ENCODE results near the gene MACO1. TPM values are rescaled to one million over a fixed set of nuclear protein-coding genes. Genes with fewer than 3 reads are reported as not detected.

MACO1 gene
- total RNA-seq, 4 donors from 2014 or later = 16.2 to 23.2 (median 19.5) TPM

DNA sequence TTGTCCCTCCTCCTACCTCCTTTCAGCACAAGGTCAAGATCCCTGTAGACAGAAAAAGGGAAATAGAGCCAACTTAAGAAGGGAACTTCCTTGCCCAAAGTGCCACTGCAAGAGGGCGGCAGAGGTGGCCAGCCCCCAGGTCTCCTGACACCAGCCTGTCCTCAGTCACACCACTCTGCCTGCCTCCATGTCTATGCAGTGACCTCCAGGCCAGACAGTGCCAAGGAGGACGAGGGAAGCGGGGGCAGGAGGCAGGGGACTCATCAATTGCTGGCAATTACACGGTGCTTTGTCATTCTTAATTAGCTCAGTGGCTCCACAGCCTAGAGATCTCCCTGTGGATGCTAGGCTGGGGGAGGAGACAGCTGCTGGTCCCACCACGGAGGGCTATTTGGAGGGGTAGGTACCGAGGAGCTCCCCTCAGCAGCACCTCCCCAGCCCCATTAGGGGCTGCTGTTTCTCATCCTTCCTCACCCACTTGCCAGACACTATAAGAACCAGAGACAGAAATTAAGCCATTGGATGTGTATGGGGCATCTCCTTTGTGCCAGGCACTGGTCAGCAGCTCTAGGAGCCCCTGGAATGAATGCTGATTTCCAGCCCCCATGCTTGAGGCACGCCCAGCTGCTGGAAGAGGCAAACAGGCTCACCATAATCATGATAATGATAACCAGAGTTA, 106.6 kb downstream of the MACO1 start:
- Histone ChIP-seq H3K4me1 (peaks cover 0 to 3% (median 0%) of the 10 kb centered on the region in 4 donors), H3K27ac (replicated peaks in 1 of 4) (no peak overlapping the region), H3K27me3 (no peaks in the 10 kb centered on the region), H3K4me3 (no peak overlapping the region), H3K36me3 (no peaks in the 10 kb centered on the region), H3K9me3 (no peaks in the 10 kb centered on the region)
- intact Hi-C loops (cut with DNase I) = no loop called here
- WGBS = 50% methylated on average over 6 of the region's 7 CpGs
- no peak for TF ChIP-seq POLR2AphosphoS5 (IDR thresholded peaks at IDR 0.05)
- TF ChIP-seq, protein P1, sequence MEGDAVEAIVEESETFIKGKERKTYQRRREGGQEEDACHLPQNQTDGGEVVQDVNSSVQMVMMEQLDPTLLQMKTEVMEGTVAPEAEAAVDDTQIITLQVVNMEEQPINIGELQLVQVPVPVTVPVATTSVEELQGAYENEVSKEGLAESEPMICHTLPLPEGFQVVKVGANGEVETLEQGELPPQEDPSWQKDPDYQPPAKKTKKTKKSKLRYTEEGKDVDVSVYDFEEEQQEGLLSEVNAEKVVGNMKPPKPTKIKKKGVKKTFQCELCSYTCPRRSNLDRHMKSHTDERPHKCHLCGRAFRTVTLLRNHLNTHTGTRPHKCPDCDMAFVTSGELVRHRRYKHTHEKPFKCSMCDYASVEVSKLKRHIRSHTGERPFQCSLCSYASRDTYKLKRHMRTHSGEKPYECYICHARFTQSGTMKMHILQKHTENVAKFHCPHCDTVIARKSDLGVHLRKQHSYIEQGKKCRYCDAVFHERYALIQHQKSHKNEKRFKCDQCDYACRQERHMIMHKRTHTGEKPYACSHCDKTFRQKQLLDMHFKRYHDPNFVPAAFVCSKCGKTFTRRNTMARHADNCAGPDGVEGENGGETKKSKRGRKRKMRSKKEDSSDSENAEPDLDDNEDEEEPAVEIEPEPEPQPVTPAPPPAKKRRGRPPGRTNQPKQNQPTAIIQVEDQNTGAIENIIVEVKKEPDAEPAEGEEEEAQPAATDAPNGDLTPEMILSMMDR (IDR thresholded peaks at IDR 0.05) = no peak
- no peak for TF ChIP-seq EP300 (IDR thresholded peaks at IDR 0.05)
- no peak for TF ChIP-seq POLR2A (IDR thresholded peaks at IDR 0.05; ENCODE audit: low read depth)
- DNase-seq (ENCODE audit: extremely low spot score) = no peak

DNA sequence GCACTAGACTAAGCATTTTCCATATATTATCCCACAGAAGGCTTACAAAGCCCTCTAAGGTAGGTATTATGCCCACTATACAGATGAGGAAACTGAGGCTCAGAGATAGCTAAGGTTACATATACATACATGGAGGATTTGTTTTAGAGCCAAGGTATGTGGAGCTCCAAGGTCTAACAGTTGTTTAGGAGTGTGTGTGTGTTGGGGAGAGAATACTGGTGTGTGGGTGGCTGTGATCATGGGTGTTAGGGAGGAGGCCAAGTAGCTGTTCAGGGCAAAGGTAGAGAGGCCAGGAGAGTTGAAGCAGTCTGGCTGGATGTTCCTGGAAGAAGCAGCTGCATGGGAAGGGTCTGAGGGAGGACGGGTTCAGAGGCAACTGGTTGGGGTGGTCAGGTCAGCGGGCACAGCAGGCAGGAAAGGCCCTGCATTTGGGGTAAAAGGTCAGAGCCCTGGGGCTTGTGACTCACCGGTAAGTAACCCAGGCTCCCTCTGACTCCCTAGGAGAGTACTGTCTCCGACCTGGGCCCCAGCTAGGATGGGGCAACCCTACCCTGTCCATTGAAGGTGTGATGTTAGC, 107.6 kb downstream of the MACO1 start:
- Histone ChIP-seq H3K36me3 (no peaks in the 10 kb centered on the region), H3K4me3 (no peak overlapping the region), H3K27ac (replicated peaks in 1 of 4) (no peak overlapping the region), H3K4me1 (peaks cover 3 to 9% (median 4%) of the 10 kb centered on the region in 4 donors), H3K9me3 (no peaks in the 10 kb centered on the region), H3K27me3 (no peaks in the 10 kb centered on the region)
- no peak for DNase-seq (ENCODE audit: extremely low spot score)
- intact Hi-C loops (cut with DNase I) = no loop called here
- WGBS = 89% methylated on average over 4 of the region's 4 CpGs
- no peak for TF ChIP-seq POLR2AphosphoS5 (IDR thresholded peaks at IDR 0.05)
- no peak for TF ChIP-seq EP300 (IDR thresholded peaks at IDR 0.05)
- TF ChIP-seq, protein P1 (IDR thresholded peaks at IDR 0.05) = no peak

- no peak for DNase-seq (ENCODE audit: extremely low spot score)
- no peaks in the 10 kb centered on the region for H3K27me3 ChIP-seq
- no peak overlapping the region for H3K27ac ChIP-seq (replicated peaks in 1 of 4)
- H3K4me1 ChIP-seq = peaks cover 16 to 30% (median 24%) of the 10 kb centered on the region in 4 donors
- intact Hi-C loops (cut with DNase I) = no loop called here
- TF ChIP-seq POLR2A (IDR thresholded peaks at IDR 0.05; ENCODE audit: low read depth) (no peak), EP300 (IDR thresholded peaks at IDR 0.05) (no peak), POLR2AphosphoS5 (IDR thresholded peaks at IDR 0.05) (no peak)
- TF ChIP-seq, protein P1 (IDR thresholded peaks at IDR 0.05) = no peak
- H3K36me3 ChIP-seq = no peaks in the 10 kb centered on the region
- H3K9me3 ChIP-seq = no peaks in the 10 kb centered on the region
- H3K4me3 ChIP-seq = no peak overlapping the region
- 90% methylated on average over 13 of the region's 13 CpGs for WGBS
Measured at GRCh38 chr1:25540750-25541342, 110.1 kb downstream of the MACO1 start.

GRCh38 chr1:25541425-25541824, 110.7 kb downstream of the MACO1 start:
- H3K9me3 ChIP-seq = no peaks in the 10 kb centered on the region
- H3K36me3 ChIP-seq = no peaks in the 10 kb centered on the region
- intact Hi-C loops (cut with DNase I) = no loop called here
- H3K4me1 ChIP-seq = peaks cover 22 to 34% (median 28%) of the 10 kb centered on the region in 4 donors
- TF ChIP-seq, protein P1 (IDR thresholded peaks at IDR 0.05) = no peak
- TF ChIP-seq EP300 (IDR thresholded peaks at IDR 0.05) (no peak), POLR2A (IDR thresholded peaks at IDR 0.05; ENCODE audit: low read depth) (no peak), POLR2AphosphoS5 (IDR thresholded peaks at IDR 0.05) (no peak)
- 100% methylated on average over 1 of the region's 1 CpG for WGBS
- H3K27ac ChIP-seq (replicated peaks in 1 of 4) = no peak overlapping the region
- no peaks in the 10 kb centered on the region for H3K27me3 ChIP-seq
- DNase-seq (ENCODE audit: extremely low spot score) = no peak
- no peak overlapping the region for H3K4me3 ChIP-seq

Measured in esophagus muscularis mucosa (tissue), 4 donors.